Ovary (tissue), 9 donors: ENCODE measurements around the gene NPAS3. TPM values are rescaled to one million over a fixed set of nuclear protein-coding genes. Genes with fewer than 3 reads are reported as not detected.

Source experiments
- DNase-seq, 5 donors: peaks; one replicate each; pipeline ENCODE4 v3.0.0-alpha.2; 2019 to 2020
- H3K27ac ChIP-seq, 2 donors: fragments of 200-600 bp; one replicate each; pipeline versions ENCODE4 v1.5.1 to v1.8.0; 2019 to 2022
- H3K27me3 ChIP-seq: fragments of 200-600 bp; one replicate; pipeline ENCODE4 v1.8.0; 2022
- H3K36me3 ChIP-seq: fragments of 200-600 bp; sonication (generic); one replicate; pipeline ENCODE4 v1.5.1; 2019
- H3K4me1 ChIP-seq: one replicate; pipeline ENCODE4 v1.8.1; 2013; ENCODE audit warnings: mild to moderate bottlenecking, moderate library complexity; ENCODE audit not compliant: insufficient read depth
- H3K4me3 ChIP-seq: fragments of 200-600 bp; sonication (generic); one replicate; pipeline ENCODE4 v1.5.1; 2017
- H3K9me3 ChIP-seq, 2 donors: fragments of 200-600 bp in 1 of 2; sonication (generic) in 1 of 2; one replicate each; pipeline versions ENCODE4 v1.5.1 to v1.8.1; 2013 to 2019; ENCODE audit warnings: mild to moderate bottlenecking in 1 of 2, moderate library complexity in 1 of 2
- EP300 ChIP-seq: sonication (generic); formaldehyde crosslinking; IDR thresholded peaks from one replicate; pipeline ENCODE4 v1.6.1; 2017; ENCODE audit warnings: antibody characterized with exemption
- POLR2A ChIP-seq: fragments of 450-650 bp; IDR thresholded peaks from one replicate; pipeline ENCODE4 v1.6.1; 2017; ENCODE audit warnings: antibody characterized with exemption, mild to moderate bottlenecking, moderate library complexity
- WGBS, 3 donors: extraction: QIAGEN DNeasy Blood & Tissue Kit in 1 of 3; methylation state at CpG; one replicate each; pipeline versions ENCODE4 v1.1.5 to v1.1.7; 2013 to 2017; 5-methylcytosine and 5-hydroxymethylcytosine counted together
- intact Hi-C, 4 donors: fragments of 100-400 bp; cut with DNase I; formaldehyde crosslinking; loops; one replicate each; pipeline versions ENCODE4 v1.11.0 to v1.15.1; 2022 to 2023
- polyA plus RNA-seq, 2 donors: library from polyadenylated mRNA; stranded (reverse); fragments of 200-250 nt in 1 of 2; fragments of 350-450 nt in 1 of 2; fragmentation: Illumina TruSeq in 1 of 2; extraction: RNeasy Lipid Tissue Mini Kit (QIAGEN cat#74804) in 1 of 2; gene quantifications; one replicate each; pipeline ENCODE4 v1.2.3, GENCODE V29; 2013 to 2014
- total RNA-seq, 7 donors: library from RNA; depleted of rRNA in 2 of 7; stranded (reverse); fragments of >200 nt in 2 of 7; fragmentation: NEBNext Ultra II Directional in 3 of 7; extraction: Animal tissue kit (Norgen Biotek cat#: 25700) in 3 of 7; gene quantifications; one replicate each; pipeline versions ENCODE4 v1.1.0 to v1.2.4, GENCODE V29; 2016 to 2023
- TF ChIP-seq, protein P1 (sequence below), 3 donors: fragments of 450-650 bp in 2 of 3; fragments of 200-600 bp in 1 of 3; IDR thresholded peaks; one replicate each; pipeline versions ENCODE4 v1.5.1 to v1.8.0; 2016 to 2022; ENCODE audit warnings: antibody characterized with exemption in 3 of 3, mild to moderate bottlenecking in 1 of 3
- donor health status: DM: no; HTN: no; CAD: no; lungs with moderate emphysema.
- donor health status: DM: no; HTN: no; CAD: no.
- donor health status: Bipolar disorder and iron deficiency.
- donor health status: DM: yes; HTN: yes; CAD: no.
- donor health status: DM: no; HTN: no; CAD: no.
- donor health status: DM: yes; HTN: yes; CAD: no.

The NPAS3 gene
- total and polyA plus RNA-seq, 9 donors: 1.9 to 15.4 (median 11.4) TPM

DNA sequence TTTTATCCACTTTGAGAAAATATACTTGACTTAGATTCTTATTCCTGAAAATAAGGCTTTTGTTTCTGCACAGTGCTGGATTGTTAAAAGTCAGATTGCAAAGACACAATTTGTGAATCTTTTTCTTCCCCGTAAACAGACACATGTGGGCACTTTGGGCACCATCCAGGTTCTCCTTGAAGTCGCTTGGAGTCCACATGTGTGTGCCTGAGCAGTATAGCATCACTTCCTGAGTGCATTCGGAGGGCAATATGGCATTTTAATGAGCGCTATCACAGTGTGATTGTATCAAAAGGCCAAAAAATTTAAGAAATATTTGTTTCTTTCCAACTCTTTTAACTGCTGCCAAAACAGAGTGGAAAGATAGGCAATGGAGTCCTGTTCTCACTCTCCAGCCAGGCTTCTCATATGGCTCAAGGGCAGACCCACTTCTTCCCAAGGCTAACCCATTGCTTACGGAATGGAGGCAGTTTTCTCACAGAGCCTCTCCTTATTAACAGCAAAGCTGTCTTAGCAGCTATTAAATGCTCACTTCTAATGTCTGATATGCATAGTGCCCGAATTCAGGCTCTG is 615.1 kb downstream of the NPAS3 start:
- no peaks in the 10 kb centered on the region for H3K9me3 ChIP-seq
- WGBS, 3 donors: 35 to 40% (median 39%) methylated on average over 6 of the region's 6 CpGs
- peak in 1 of 5 donors; percentile 20 for DNase-seq
- H3K4me3 ChIP-seq: no peak overlapping the region
- TF ChIP-seq, protein P1, sequence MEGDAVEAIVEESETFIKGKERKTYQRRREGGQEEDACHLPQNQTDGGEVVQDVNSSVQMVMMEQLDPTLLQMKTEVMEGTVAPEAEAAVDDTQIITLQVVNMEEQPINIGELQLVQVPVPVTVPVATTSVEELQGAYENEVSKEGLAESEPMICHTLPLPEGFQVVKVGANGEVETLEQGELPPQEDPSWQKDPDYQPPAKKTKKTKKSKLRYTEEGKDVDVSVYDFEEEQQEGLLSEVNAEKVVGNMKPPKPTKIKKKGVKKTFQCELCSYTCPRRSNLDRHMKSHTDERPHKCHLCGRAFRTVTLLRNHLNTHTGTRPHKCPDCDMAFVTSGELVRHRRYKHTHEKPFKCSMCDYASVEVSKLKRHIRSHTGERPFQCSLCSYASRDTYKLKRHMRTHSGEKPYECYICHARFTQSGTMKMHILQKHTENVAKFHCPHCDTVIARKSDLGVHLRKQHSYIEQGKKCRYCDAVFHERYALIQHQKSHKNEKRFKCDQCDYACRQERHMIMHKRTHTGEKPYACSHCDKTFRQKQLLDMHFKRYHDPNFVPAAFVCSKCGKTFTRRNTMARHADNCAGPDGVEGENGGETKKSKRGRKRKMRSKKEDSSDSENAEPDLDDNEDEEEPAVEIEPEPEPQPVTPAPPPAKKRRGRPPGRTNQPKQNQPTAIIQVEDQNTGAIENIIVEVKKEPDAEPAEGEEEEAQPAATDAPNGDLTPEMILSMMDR (IDR thresholded peaks at IDR 0.05): no peak
- TF ChIP-seq POLR2A (no peak), EP300 (no peak)
- H3K27ac ChIP-seq: no peak overlapping the region
- H3K27me3 ChIP-seq: no peaks in the 10 kb centered on the region
- intact Hi-C loops: no loop called here
- H3K36me3 ChIP-seq: no peaks in the 10 kb centered on the region
- H3K4me1 ChIP-seq: no peaks in the 10 kb centered on the region

DNA sequence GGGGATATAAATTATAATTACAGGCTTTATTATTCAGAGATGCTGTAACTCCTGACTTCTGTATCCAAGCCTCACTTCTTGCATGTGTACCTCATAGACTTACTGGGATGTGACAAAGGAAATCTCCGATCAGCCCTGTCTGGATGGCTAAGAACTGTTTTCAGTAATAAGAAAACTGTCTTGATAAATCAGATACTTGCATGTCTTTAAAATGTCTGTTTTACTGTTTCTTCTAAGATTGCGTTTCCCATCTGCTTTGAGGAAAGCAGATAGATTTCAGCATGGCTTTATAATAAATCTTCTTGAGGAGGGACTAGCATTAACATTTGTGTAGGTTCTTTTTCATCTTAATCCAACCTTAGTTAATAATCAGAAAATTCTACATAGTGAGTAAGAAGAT is 616.3 kb downstream of the NPAS3 start:
- 84 to 94% (median 84%) methylated on average over 2 of the region's 2 CpGs for WGBS, 3 donors
- intact Hi-C loops: no loop called here

DNA sequence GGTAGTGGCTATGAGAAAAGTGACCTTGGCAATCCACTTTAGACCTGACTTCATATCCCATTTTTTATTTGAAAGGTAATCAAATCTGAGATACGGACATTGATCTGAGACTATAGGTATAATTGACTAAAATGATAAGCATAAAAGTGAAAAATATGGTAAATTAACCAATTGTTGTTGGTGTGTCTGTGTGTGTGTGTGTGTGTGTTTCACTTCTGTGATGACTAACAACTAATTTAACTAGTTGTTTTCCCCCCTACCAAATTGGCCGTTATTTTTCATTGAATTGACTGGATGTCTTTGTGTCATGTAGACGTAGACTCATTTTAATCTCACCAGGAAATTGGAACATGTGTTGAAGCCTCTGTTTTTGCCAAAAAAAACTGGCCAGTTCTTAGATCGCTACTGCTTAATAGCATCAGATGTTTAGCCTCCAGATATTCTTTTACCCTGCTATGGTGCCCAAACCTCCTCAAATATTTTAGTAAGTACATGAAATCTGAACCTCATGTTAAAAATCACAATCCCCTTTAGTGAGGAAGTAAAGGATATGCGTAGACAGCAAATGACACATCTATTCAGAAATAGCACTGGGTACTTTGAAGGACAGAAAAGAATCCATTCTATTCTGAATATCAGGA is 617.2 kb downstream of the NPAS3 start:
- Histone ChIP-seq H3K4me3 (no peak overlapping the region), H3K27ac (no peak overlapping the region), H3K36me3 (no peaks in the 10 kb centered on the region), H3K4me1 (no peaks in the 10 kb centered on the region), H3K9me3 (no peaks in the 10 kb centered on the region), H3K27me3 (no peaks in the 10 kb centered on the region)
- WGBS, 3 donors: 69 to 73% (median 70%) methylated on average over 5 of the region's 5 CpGs
- intact Hi-C loops: no loop called here
- no peak for DNase-seq
- TF ChIP-seq, protein P1 (IDR thresholded peaks at IDR 0.05): no peak
- TF ChIP-seq EP300 (no peak), POLR2A (no peak)

More for the DNA sequence above, 616.3 kb downstream of the NPAS3 start:
- Histone ChIP-seq H3K27ac (no peak overlapping the region), H3K36me3 (no peaks in the 10 kb centered on the region), H3K27me3 (no peaks in the 10 kb centered on the region), H3K4me1 (no peaks in the 10 kb centered on the region), H3K9me3 (no peaks in the 10 kb centered on the region), H3K4me3 (no peak overlapping the region)
- DNase-seq: no peak
- TF ChIP-seq POLR2A: no peak
- no peak for TF ChIP-seq EP300
- TF ChIP-seq, protein P1 (IDR thresholded peaks at IDR 0.05): no peak

DNA sequence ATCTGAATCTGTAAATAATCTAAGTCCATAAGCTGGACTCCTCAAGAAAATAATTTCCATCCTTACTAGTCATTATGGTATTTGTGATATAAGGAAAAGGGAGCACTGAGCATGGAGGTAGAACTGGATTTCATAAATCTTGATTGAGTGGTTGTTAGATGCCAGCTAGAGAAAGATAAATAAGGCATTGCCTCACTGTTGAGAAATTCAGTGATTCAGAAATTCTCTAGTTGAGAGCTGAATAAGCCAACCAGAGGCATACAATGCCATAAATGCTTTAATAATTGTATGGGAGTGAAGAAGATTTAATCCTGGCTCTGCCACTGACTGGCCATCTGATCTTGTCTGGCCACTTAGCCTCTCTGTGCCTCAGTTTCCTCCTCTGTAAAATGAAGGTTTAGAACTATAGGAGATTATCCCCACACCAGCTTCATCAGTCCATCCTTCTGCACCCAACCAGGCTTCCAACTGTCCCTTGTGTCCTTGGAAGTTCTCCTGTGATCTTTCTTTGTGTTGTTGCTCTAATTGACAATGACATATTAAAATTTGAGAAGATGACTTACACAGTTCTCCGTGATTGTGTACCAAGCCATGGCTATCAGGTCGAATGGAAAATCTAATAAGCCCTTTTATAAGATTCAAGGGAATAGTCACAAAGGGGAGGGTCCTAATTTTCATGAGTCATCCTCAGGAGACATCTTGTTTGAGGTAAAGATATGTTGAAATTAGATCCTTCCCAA is 617.9 kb downstream of the NPAS3 start:
- intact Hi-C loops: no loop called here
- no peak for TF ChIP-seq POLR2A
- TF ChIP-seq EP300: no peak
- TF ChIP-seq, protein P1 (IDR thresholded peaks at IDR 0.05): no peak
- no peak overlapping the region for H3K27ac ChIP-seq
- no peak for DNase-seq
- no peaks in the 10 kb centered on the region for H3K4me1 ChIP-seq
- no peaks in the 10 kb centered on the region for H3K9me3 ChIP-seq
- no peaks in the 10 kb centered on the region for H3K27me3 ChIP-seq
- H3K4me3 ChIP-seq: no peak overlapping the region
- WGBS, 3 donors: 93 to 98% (median 96%) methylated on average over 2 of the region's 2 CpGs
- no peaks in the 10 kb centered on the region for H3K36me3 ChIP-seq
